Measurements from ENCODE around the gene KIAA1671. TPM values are rescaled to one million over a fixed set of nuclear protein-coding genes. Genes with fewer than 3 reads are reported as not detected.
"Not testable (repeated sequence)": the region's sequence is repeated elsewhere in the genome, so short reads cannot be mapped to it uniquely, and the experiment has no call there.

The KIAA1671 gene
- total RNA-seq, 1 experiment from 2014 or later, result 63.1 TPM

DNA sequence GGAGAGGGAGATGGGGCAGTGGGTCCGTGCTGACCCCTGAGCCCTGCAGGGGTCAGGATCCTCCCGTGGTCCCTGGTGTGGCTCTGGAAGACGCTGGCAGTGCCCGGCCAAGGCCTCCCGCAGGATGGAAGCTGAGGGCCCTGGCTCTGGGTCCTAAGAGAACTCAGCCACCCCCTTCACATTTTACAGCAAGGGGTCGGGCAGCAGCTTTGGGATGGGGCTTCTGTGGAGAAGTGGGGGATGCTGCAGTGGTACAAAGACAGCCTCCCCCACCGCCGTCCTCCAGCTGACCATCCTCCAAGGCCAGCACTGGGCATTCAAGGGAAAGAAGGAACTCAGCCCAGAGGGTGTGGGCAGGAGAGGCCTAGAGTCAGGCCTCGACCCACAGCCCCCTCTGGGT lies 225.4 kb downstream of the KIAA1671 start:
- Mint-ChIP-seq H3K27me3 (ENCODE audit: unreplicated experiment) (no peaks in the 10 kb centered on the region), H3K4me1 (ENCODE audit: low read depth, unreplicated experiment) (no peaks in the 10 kb centered on the region), H3K27ac (ENCODE audit: unreplicated experiment) (no peak overlapping the region), H3K4me3 (ENCODE audit: low read depth, unreplicated experiment) (no peak overlapping the region), H3K9me3 (ENCODE audit: low read depth, unreplicated experiment) (no peaks in the 10 kb centered on the region), H3K36me3 (ENCODE audit: insufficient read depth, unreplicated experiment) (peaks cover 22% of the 10 kb centered on the region)
- no TSS peak for BruUV-seq (replicated peaks)
- CTCF ChIA-PET, result no interaction called here
- no peak for DNase-seq
- intact Hi-C loops (cut with micrococcal nuclease; ENCODE audit: unreplicated experiment), result no loop called here
- TF ChIP-seq, protein P1, sequence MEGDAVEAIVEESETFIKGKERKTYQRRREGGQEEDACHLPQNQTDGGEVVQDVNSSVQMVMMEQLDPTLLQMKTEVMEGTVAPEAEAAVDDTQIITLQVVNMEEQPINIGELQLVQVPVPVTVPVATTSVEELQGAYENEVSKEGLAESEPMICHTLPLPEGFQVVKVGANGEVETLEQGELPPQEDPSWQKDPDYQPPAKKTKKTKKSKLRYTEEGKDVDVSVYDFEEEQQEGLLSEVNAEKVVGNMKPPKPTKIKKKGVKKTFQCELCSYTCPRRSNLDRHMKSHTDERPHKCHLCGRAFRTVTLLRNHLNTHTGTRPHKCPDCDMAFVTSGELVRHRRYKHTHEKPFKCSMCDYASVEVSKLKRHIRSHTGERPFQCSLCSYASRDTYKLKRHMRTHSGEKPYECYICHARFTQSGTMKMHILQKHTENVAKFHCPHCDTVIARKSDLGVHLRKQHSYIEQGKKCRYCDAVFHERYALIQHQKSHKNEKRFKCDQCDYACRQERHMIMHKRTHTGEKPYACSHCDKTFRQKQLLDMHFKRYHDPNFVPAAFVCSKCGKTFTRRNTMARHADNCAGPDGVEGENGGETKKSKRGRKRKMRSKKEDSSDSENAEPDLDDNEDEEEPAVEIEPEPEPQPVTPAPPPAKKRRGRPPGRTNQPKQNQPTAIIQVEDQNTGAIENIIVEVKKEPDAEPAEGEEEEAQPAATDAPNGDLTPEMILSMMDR (IDR thresholded peaks at IDR 0.05; ENCODE audit: unreplicated experiment), result no peak

DNA sequence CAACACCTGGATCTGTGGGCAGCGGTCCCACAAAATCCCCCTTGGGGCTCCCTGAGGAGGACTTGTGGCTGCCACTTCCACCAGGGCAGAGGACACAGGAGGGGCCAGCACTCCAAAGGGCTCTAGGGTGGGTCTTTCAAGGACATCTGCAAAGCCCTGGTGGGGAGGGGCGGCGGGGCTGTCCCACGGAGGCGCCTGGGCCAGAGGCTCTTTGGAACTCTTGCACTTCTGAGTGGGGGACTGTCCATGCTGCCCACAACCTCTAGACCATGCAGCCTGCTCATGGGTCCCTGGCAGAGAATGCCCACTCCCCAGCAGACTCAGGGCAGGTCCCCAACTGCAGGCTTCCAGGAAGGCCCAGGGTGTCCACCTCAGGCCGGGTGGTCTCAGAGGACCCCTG lies 225.8 kb downstream of the KIAA1671 start:
- H3K9me3 Mint-ChIP-seq (ENCODE audit: low read depth, unreplicated experiment); H3K27ac Mint-ChIP-seq (ENCODE audit: unreplicated experiment); H3K4me3 Mint-ChIP-seq (ENCODE audit: low read depth, unreplicated experiment); CTCF ChIA-PET; BruUV-seq (replicated peaks); intact Hi-C loops (cut with micrococcal nuclease; ENCODE audit: unreplicated experiment); H3K4me1 Mint-ChIP-seq (ENCODE audit: low read depth, unreplicated experiment); H3K27me3 Mint-ChIP-seq (ENCODE audit: unreplicated experiment); DNase-seq: not testable (repeated sequence)
- H3K36me3 Mint-ChIP-seq (ENCODE audit: insufficient read depth, unreplicated experiment), result peaks cover 27% of the 10 kb centered on the region

- H3K4me1 Mint-ChIP-seq (ENCODE audit: low read depth, unreplicated experiment); BruUV-seq (replicated peaks); CTCF ChIA-PET; DNase-seq; H3K4me3 Mint-ChIP-seq (ENCODE audit: low read depth, unreplicated experiment); H3K27me3 Mint-ChIP-seq (ENCODE audit: unreplicated experiment); intact Hi-C loops (cut with micrococcal nuclease; ENCODE audit: unreplicated experiment); H3K9me3 Mint-ChIP-seq (ENCODE audit: low read depth, unreplicated experiment); H3K27ac Mint-ChIP-seq (ENCODE audit: unreplicated experiment): not testable (repeated sequence)
- H3K36me3 Mint-ChIP-seq (ENCODE audit: insufficient read depth, unreplicated experiment), result peaks cover 30% of the 10 kb centered on the region
Measured at GRCh38 chr22:25178869-25179631, 226.5 kb downstream of the KIAA1671 start.

GRCh38 chr22:25182131-25183110 lies 229.9 kb downstream of the KIAA1671 start:
- Mint-ChIP-seq H3K9me3 (ENCODE audit: low read depth, unreplicated experiment) (no peaks in the 10 kb centered on the region), H3K36me3 (ENCODE audit: insufficient read depth, unreplicated experiment) (peaks cover 38% of the 10 kb centered on the region)
- TF ChIP-seq, protein P1 (IDR thresholded peaks at IDR 0.05; ENCODE audit: unreplicated experiment), result no peak

DNA sequence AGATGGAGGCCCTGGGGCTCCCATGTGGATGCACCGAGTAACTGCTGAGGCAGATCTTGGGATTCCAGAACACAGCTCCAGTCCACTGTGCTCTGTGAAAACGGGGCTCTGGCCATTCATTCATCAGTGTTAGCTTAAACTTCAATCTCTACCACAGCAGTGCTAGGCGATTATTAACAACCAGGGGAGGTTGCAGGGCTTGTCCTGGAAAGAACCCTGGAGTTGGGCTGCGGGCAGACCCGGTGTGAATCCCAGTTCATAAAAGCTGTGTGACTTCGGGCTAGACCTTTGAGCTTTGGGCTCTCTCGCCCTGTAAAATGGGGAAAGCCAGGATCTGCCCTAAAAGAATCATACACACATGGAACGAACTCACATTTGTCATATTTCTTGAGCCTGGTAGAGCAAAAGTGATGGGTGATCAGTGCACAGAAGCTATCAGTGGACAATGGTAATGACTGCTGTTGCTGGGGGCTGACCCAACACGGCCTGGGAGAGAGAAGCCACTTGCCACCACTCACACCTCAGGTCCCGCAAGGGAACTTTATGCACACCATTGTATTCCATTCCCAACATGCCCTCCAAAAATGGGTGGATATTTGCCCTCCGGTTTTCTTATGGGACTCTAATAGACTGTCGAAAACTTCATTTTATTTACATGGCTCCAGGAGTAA lies 231.6 kb downstream of the KIAA1671 start:
- DNase-seq, result no peak
- Mint-ChIP-seq H3K4me3 (ENCODE audit: low read depth, unreplicated experiment) (no peak overlapping the region), H3K27me3 (ENCODE audit: unreplicated experiment) (no peaks in the 10 kb centered on the region), H3K9me3 (ENCODE audit: low read depth, unreplicated experiment) (no peaks in the 10 kb centered on the region), H3K36me3 (ENCODE audit: insufficient read depth, unreplicated experiment) (peaks cover 43% of the 10 kb centered on the region), H3K4me1 (ENCODE audit: low read depth, unreplicated experiment) (no peaks in the 10 kb centered on the region), H3K27ac (ENCODE audit: unreplicated experiment) (no peak overlapping the region)
- BruUV-seq (replicated peaks), result no TSS peak
- TF ChIP-seq, protein P1 (IDR thresholded peaks at IDR 0.05; ENCODE audit: unreplicated experiment), result no peak
- intact Hi-C loops (cut with micrococcal nuclease; ENCODE audit: unreplicated experiment), result no loop called here
- CTCF ChIA-PET, result interaction anchor here (0.6 kb wide), 2 partner anchors 21 to 200 kb away, joined by 5 to 6 read pairs; no protein-coding TSS in a partner anchor

More at GRCh38 chr22:25182131-25183110, 229.9 kb downstream of the KIAA1671 start:
- Mint-ChIP-seq H3K4me3 (ENCODE audit: low read depth, unreplicated experiment) (no peak overlapping the region), H3K27ac (ENCODE audit: unreplicated experiment) (no peak overlapping the region), H3K4me1 (ENCODE audit: low read depth, unreplicated experiment) (no peaks in the 10 kb centered on the region), H3K27me3 (ENCODE audit: unreplicated experiment) (no peaks in the 10 kb centered on the region)
- BruUV-seq (replicated peaks), result no TSS peak
- no peak for DNase-seq
- intact Hi-C loops (cut with micrococcal nuclease; ENCODE audit: unreplicated experiment), result no loop called here
- CTCF ChIA-PET, result no interaction called here
